HG02840 (cell line): ENCODE measurements around the gene MTFR1L.

ENCODE experiments used
- ATAC-seq: cut with Tn5 transposase; IDR thresholded peaks from one replicate; pipeline ENCODE4 v1.9.1; 2021; ENCODE audit warnings: mild to moderate bottlenecking, moderate library complexity, moderate number of reproducible peaks; ENCODE audit not compliant: unreplicated experiment, low FRiP score

Gene MTFR1L

DNA sequence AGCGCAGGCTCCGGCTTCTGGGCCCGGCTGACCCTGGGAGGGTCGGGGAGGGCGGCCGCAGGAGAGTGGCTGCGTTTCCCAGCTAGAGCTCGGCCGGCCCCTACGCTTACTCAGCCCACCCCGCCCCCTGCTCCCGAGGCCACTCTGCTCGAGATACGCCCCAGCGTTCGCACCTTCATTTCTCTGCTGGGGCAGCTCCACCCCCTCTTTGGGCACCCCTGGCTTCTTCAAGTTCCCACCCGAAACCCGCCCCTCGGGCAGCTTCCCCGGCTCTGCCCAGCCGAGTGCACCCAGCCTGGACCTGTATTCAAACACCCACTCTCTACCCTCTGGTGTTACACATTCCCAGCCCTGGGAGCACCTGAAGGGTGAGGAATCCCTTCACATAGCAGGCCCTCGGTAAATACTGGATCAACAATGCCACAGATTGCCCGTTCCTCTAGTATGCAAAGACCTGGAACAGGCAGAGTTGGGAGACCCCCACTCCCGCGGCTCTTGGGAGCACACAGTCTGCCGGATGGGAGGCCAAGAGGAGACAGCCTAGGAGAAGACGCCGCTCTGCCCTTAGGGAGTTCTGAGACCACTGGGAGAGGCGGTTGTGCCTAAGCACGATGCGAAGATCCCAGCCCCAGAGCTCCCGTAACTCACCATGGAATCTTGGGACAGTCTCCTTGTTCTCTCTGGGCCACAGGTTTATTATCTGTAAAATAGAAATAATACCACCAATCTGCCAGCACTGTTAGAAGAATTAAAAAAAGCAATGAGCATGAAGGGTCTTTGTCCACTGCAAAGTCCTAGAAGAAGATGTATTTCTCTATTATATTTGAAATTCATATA is 56.3 kb downstream of the MTFR1L start:
- no peak for ATAC-seq

DNA sequence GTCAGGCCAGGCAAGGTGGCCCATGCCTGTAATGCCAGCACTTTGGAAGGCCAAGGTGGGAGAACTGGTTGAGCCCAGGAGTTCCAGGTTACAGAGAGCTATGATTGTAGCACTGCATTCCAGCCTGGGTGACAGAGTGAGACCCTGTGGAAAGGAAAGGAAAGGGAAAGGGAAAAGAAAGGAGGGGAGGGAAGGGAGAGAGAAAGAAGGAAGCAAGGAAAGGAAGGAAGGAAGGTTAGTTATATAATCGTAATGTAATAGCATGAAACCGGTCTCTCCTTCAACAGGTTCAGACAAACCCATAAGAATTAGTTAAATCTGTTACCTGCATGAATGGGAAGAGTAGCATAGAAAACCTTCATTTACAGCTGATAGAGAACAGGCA is 56.9 kb downstream of the MTFR1L start:
- ATAC-seq: no peak

DNA sequence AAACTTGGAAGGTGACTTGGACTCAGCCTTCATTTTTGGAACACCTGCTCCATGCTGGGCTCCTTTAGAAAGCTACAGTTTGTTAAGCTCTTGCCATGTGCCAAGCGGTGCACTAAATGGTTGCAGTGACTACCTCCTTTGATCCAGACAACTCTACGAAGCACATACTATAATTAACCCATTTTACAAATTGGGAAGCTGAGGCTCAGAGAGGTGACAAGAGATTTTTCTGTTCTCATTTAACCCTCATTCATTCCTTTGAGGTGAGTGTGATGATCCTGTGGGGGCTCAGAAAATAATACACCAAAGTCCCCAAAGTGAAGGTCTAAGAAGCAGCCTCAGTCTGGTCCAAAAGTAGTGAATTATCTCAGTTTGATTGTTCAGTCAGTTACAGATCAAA is 57.4 kb downstream of the MTFR1L start:
- ATAC-seq: no peak

DNA sequence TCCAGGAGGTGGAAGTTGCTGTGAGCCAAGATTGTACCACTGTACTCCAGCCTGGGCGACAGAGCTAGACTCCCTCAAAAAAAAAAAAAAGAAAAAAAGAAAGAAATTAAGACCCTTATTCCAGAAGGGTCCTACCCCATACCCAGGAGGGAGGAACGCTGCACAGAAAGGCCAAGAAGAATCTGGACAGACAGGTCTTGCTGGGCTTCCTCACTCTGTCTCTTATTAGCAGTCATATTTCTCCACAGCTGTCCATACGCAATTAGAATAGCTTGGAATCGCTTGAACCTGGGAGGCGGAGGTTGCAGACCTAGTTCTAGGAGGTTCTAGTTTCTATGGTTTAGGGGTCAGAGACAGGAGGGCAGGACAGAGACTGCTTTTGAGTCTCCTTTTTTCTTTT is 58.9 kb downstream of the MTFR1L start:
- no peak for ATAC-seq

DNA sequence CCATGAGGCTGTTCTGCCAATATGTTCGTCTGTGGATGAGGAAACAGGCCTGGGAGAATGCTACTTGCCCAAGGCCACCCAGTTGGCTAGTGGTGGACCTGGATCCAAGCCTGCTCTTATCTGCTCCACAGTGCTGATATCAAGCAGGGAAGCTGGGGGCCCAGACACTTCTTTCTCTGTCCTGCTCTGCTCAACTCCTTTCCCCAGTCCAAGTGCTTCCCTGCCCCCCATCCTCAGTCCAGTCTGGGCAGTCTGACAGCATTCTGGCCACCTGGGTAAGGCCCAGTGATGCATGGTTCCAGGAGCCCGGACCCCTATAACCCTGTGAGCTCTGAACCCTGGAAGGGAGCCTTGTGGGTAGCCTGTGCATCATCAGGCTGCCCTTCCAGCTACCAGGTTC is 59.9 kb downstream of the MTFR1L start:
- no peak for ATAC-seq

DNA sequence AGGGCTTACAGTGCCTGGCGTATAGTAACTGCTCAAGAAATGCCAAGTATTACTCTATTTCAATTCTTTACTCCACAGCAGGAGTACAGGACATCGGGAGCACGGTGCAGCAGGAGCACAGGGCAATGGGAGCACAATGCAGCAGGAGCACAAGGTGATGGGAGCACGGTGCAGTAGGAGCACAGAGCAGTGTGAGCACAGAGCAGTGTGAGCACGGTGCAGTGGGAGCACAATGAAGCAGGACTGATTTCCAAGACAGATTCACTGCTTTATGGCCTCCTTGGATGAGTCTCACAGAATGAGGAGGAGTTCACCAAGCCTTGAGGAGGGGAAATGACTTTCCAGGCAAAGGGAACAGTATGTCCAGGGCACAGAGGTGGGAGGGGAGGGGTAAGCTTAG is 60.8 kb downstream of the MTFR1L start:
- ATAC-seq: no peak

DNA sequence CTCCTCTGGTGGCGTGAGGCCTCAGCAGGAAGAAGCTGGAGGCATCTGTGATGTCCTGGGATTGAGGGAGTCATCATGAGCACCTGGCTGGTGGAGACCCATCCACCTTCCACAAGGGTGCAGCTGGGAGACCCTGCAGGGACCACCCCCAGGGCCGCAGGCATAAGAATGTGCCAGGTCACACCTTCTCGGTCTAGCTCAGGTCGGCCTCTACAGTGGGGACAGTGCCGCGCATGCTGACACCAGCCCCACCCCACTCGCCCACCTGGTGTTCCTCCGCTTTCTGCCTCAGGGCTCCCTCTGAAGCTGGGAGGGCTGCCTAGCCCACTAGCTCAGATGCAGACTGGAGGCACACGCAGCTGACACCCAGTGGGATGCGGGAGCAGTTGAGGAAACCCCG is 61.5 kb downstream of the MTFR1L start:
- ATAC-seq: no peak
